Kidney (tissue), 14 donors: ENCODE results near the gene CTSG. TPM values are rescaled to one million over a fixed set of nuclear protein-coding genes. Genes with fewer than 3 reads are reported as not detected.

Source experiments
- DNase-seq, 5 donors: peaks; one replicate each; pipeline ENCODE4 v3.0.0-alpha.2; 2013 to 2020
- FAIRE-seq: peaks from 2 replicates; lab custom pipeline; 2012; peaks lifted over from hg19 to GRCh38; lab: Jason Lieb, UNC
- H3K27ac ChIP-seq, 2 donors: one replicate each; pipeline ENCODE4 v1.7.0; 2013; ENCODE audit warnings: low read depth in 2 of 2, low read length in 2 of 2, inconsistent platforms in 1 of 2
- H3K27me3 ChIP-seq: one replicate; pipeline ENCODE4 v1.7.1; 2013; ENCODE audit warnings: low read length, inconsistent platforms; ENCODE audit not compliant: control insufficient read depth, insufficient read depth
- H3K36me3 ChIP-seq, 3 donors: one replicate each; pipeline versions ENCODE4 v1.7.0 to v1.7.1; 2013; ENCODE audit warnings: low read length in 3 of 3, control low read depth in 1 of 3, inconsistent platforms in 1 of 3; ENCODE audit not compliant: insufficient read depth in 3 of 3, control insufficient read depth in 2 of 3
- H3K4me1 ChIP-seq, 3 donors: one replicate each; pipeline versions ENCODE4 v1.7.0 to v1.7.1; 2013; ENCODE audit warnings: low read length in 3 of 3, inconsistent platforms in 1 of 3, low read depth in 1 of 3; ENCODE audit not compliant: control insufficient read depth in 2 of 3, insufficient read depth in 2 of 3
- H3K4me3 ChIP-seq, 3 donors: one replicate each; pipeline versions ENCODE4 v1.7.0 to v1.8.1; 2013; ENCODE audit warnings: low read length in 3 of 3, control low read depth in 1 of 3, inconsistent platforms in 1 of 3
- H3K9ac ChIP-seq, 3 donors: one replicate each; pipeline versions ENCODE4 v1.7.0 to v1.7.1; 2013; ENCODE audit warnings: low read length in 3 of 3, control low read depth in 1 of 3, inconsistent platforms in 1 of 3
- H3K9me3 ChIP-seq, 3 donors: one replicate each; pipeline versions ENCODE4 v1.7.0 to v1.7.1; 2013; ENCODE audit warnings: low read length in 3 of 3, control low read depth in 1 of 3, inconsistent platforms in 1 of 3; ENCODE audit not compliant: control insufficient read depth in 2 of 3, insufficient read depth in 1 of 3
- intact Hi-C: fragments of 100-400 bp; cut with DNase I; formaldehyde crosslinking; loops from one replicate; pipeline ENCODE4 v1.11.1; 2022
- polyA plus RNA-seq: library from polyadenylated mRNA; stranded (reverse); fragments of 350-450 nt; fragmentation: Illumina TruSeq; extraction: RNeasy Lipid Tissue Mini Kit (QIAGEN cat#74804); gene quantifications from one replicate; pipeline ENCODE4 v1.2.3, GENCODE V29; 2014; ENCODE audit warnings: low read depth, low replicate concordance; ENCODE audit not compliant: insufficient read depth
- total RNA-seq: library from RNA; stranded (reverse); fragmentation: NEBNext Ultra II Directional; extraction: Animal tissue kit (Norgen Biotek cat#: 25700); gene quantifications from one replicate; pipeline ENCODE4 v1.2.1, GENCODE V29; 2021
- TF ChIP-seq, protein P1 (sequence below): IDR thresholded peaks from 3 replicates; pipeline ENCODE4 v1.5.1; 2012; ENCODE audit warnings: mild to moderate bottlenecking, moderate library complexity, borderline replicate concordance; ENCODE audit not compliant: insufficient read depth; ENCODE audit errors: extremely low read depth
- donor health status: control.
- donor health status: control.
- donor health status: control.
- donor health status: control.
- donor health status: control.
- donor health status: DM: yes; HTN: yes; CAD: no.
- donor health status: Normal renal cell carcinoma (clear cell type).

CTSG gene
- total and polyA plus RNA-seq, 2 donors from 2014 or later, result 1.1 to 11.9 TPM

GRCh38 chr14:24612196-24612595, 36.1 kb upstream of the CTSG start:
- Histone ChIP-seq H3K36me3 (no peaks in the 10 kb centered on the region), H3K4me3 (no peak overlapping the region), H3K9me3 (no peaks in the 10 kb centered on the region), H3K27ac (no peak overlapping the region), H3K9ac (no peak overlapping the region), H3K4me1 (no peaks in the 10 kb centered on the region), H3K27me3 (no peaks in the 10 kb centered on the region)
- intact Hi-C loops, result no loop called here
- DNase-seq (no peak), FAIRE-seq (no peak)
- TF ChIP-seq, protein P1, sequence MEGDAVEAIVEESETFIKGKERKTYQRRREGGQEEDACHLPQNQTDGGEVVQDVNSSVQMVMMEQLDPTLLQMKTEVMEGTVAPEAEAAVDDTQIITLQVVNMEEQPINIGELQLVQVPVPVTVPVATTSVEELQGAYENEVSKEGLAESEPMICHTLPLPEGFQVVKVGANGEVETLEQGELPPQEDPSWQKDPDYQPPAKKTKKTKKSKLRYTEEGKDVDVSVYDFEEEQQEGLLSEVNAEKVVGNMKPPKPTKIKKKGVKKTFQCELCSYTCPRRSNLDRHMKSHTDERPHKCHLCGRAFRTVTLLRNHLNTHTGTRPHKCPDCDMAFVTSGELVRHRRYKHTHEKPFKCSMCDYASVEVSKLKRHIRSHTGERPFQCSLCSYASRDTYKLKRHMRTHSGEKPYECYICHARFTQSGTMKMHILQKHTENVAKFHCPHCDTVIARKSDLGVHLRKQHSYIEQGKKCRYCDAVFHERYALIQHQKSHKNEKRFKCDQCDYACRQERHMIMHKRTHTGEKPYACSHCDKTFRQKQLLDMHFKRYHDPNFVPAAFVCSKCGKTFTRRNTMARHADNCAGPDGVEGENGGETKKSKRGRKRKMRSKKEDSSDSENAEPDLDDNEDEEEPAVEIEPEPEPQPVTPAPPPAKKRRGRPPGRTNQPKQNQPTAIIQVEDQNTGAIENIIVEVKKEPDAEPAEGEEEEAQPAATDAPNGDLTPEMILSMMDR, result no peak

- no peaks in the 10 kb centered on the region for H3K27me3 ChIP-seq
- H3K27ac ChIP-seq, result no peak within 1 kb of the TSS
- intact Hi-C loops, result no loop called here
- no peaks in the 10 kb centered on the region for H3K36me3 ChIP-seq
- H3K4me3 ChIP-seq, result no peak within 1 kb of the TSS
- no peaks in the 10 kb centered on the region for H3K4me1 ChIP-seq
- H3K9me3 ChIP-seq, result no peaks in the 10 kb centered on the region
- H3K9ac ChIP-seq, result no peak within 1 kb of the TSS
- DNase-seq, result no peak
- TF ChIP-seq, protein P1, result no peak
- no peak for FAIRE-seq
Measured at GRCh38 chr14:24609655-24610344, 33.8 kb upstream of the CTSG start, which contains the start of gene GZMH. GZMH (minus strand) TSS chr14:24609685; CDS start chr14:24609613, 72 bp downstream.

GRCh38 chr14:24607635-24608514, 31.8 kb upstream of the CTSG start:
- Histone ChIP-seq H3K9ac (no peak overlapping the region), H3K27me3 (no peaks in the 10 kb centered on the region), H3K4me1 (no peaks in the 10 kb centered on the region), H3K36me3 (no peaks in the 10 kb centered on the region), H3K27ac (no peak overlapping the region), H3K4me3 (no peak overlapping the region), H3K9me3 (no peaks in the 10 kb centered on the region)
- intact Hi-C loops, result no loop called here
- DNase-seq, result no peak
- TF ChIP-seq, protein P1, result no peak
- FAIRE-seq, result no peak
